ENCODE measurements around the gene RUNX1.

RUNX1 gene

GRCh38 chr21:35036465-35037383 is 12.4 kb downstream of the RUNX1 start:
- DNase-seq (ENCODE audit: low read depth, low spot score) = no peak

- no peak for DNase-seq (ENCODE audit: low read depth, low spot score)
Measured at GRCh38 chr21:35035581-35035980, 13.5 kb downstream of the RUNX1 start.

- DNase-seq (ENCODE audit: low read depth, low spot score) = no peak
Measured at GRCh38 chr21:35035116-35035515, 14.0 kb downstream of the RUNX1 start.

GRCh38 chr21:35034203-35034926 is 14.7 kb downstream of the RUNX1 start:
- DNase-seq (ENCODE audit: low read depth, low spot score) = no peak

GRCh38 chr21:35032474-35033263 is 16.4 kb downstream of the RUNX1 start:
- no peak for DNase-seq (ENCODE audit: low read depth, low spot score)

- no peak for DNase-seq (ENCODE audit: low read depth, low spot score)
Measured at GRCh38 chr21:35028451-35028978, 20.6 kb downstream of the RUNX1 start.

GRCh38 chr21:35027563-35028450 is 21.3 kb downstream of the RUNX1 start:
- DNase-seq (ENCODE audit: low read depth, low spot score) = no peak

GRCh38 chr21:35026617-35027562 is 22.2 kb downstream of the RUNX1 start:
- DNase-seq (ENCODE audit: low read depth, low spot score) = no peak

- no peak for DNase-seq (ENCODE audit: low read depth, low spot score)
Measured at GRCh38 chr21:35026153-35026500, 23.0 kb downstream of the RUNX1 start.

- no peak for DNase-seq (ENCODE audit: low read depth, low spot score)
Measured at GRCh38 chr21:35025206-35026152, 23.6 kb downstream of the RUNX1 start.

- DNase-seq (ENCODE audit: low read depth, low spot score) = no peak
Measured at GRCh38 chr21:35024513-35024912, 24.6 kb downstream of the RUNX1 start.

- DNase-seq (ENCODE audit: low read depth, low spot score) = no peak
Measured at GRCh38 chr21:35024071-35024420, 25.1 kb downstream of the RUNX1 start.

GRCh38 chr21:35023396-35024070 is 25.6 kb downstream of the RUNX1 start:
- DNase-seq (ENCODE audit: low read depth, low spot score) = no peak

- DNase-seq (ENCODE audit: low read depth, low spot score) = no peak
Measured at GRCh38 chr21:35021546-35021945, 27.6 kb downstream of the RUNX1 start.

GRCh38 chr21:35020902-35021301 is 28.2 kb downstream of the RUNX1 start:
- DNase-seq (ENCODE audit: low read depth, low spot score) = no peak

- no peak for DNase-seq (ENCODE audit: low read depth, low spot score)
Measured at GRCh38 chr21:35020436-35020835, 28.7 kb downstream of the RUNX1 start.

GRCh38 chr21:35019631-35020032 is 29.5 kb downstream of the RUNX1 start:
- no peak for DNase-seq (ENCODE audit: low read depth, low spot score)

- no peak for DNase-seq (ENCODE audit: low read depth, low spot score)
Measured at GRCh38 chr21:35017256-35017655, 31.8 kb downstream of the RUNX1 start.
